ENCODE results near the gene SYK.

The SYK gene

DNA sequence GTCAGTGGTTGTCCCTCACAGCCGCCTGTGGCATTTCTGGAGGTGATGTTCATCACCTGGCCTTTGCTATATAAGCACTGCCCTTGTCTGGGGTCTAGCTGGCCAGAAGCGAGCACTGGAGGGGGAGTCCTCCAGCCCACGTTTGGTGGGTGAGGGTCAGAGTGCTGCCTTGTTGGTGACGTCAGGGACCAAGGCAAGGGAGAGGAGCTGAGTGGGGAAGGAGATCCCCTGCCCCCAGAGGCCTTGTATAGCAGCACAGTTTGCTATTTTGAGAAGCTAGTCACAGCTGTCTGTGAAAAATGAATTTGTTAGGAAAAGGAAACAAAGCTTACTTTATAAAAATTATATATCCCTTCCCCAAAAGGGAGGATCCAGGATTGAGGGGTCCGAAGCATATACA lies 49.8 kb downstream of the SYK start:
- no peak for TF ChIP-seq POLR2AphosphoS5 (IDR thresholded peaks at IDR 0.05; ENCODE audit: low read depth, low read length)
- TF ChIP-seq TAF1 (IDR thresholded peaks at IDR 0.05; ENCODE audit: borderline replicate concordance, insufficient read depth, low read length), result no peak
- no peak for TF ChIP-seq FOXP2 (optimal IDR thresholded peaks at IDR 0.05; ENCODE audit: borderline replicate concordance, extremely low read depth, extremely low read length, insufficient read depth)
- TF ChIP-seq SIN3A (IDR thresholded peaks at IDR 0.05; ENCODE audit: borderline replicate concordance, insufficient read depth, low read length), result no peak
- TF ChIP-seq, protein P1, sequence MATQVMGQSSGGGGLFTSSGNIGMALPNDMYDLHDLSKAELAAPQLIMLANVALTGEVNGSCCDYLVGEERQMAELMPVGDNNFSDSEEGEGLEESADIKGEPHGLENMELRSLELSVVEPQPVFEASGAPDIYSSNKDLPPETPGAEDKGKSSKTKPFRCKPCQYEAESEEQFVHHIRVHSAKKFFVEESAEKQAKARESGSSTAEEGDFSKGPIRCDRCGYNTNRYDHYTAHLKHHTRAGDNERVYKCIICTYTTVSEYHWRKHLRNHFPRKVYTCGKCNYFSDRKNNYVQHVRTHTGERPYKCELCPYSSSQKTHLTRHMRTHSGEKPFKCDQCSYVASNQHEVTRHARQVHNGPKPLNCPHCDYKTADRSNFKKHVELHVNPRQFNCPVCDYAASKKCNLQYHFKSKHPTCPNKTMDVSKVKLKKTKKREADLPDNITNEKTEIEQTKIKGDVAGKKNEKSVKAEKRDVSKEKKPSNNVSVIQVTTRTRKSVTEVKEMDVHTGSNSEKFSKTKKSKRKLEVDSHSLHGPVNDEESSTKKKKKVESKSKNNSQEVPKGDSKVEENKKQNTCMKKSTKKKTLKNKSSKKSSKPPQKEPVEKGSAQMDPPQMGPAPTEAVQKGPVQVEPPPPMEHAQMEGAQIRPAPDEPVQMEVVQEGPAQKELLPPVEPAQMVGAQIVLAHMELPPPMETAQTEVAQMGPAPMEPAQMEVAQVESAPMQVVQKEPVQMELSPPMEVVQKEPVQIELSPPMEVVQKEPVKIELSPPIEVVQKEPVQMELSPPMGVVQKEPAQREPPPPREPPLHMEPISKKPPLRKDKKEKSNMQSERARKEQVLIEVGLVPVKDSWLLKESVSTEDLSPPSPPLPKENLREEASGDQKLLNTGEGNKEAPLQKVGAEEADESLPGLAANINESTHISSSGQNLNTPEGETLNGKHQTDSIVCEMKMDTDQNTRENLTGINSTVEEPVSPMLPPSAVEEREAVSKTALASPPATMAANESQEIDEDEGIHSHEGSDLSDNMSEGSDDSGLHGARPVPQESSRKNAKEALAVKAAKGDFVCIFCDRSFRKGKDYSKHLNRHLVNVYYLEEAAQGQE (IDR thresholded peaks at IDR 0.05; ENCODE audit: insufficient read depth in 1 of 2, low read depth in 2 of 2, low read length in 2 of 2), result no peak

DNA sequence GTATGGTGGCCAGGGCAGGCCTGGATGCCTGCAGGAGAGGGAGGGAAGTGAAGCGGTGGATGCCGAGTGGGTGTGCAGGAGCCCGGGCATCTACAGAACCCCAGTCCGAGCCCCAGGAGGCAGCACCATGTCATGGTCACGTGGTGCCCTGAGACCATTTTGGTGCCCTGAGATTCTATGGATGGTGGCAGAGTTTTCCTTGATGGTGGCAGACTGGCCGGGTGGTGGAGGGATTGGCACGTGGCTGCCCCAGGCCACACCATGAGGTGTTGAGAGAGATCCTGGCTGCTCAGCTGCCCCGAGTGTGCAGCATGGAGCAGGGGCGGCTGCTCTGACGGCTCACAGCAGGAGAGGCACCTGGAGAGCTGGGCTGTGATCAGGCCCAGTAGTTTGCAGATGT lies 52.3 kb downstream of the SYK start:
- TF ChIP-seq TAF1 (IDR thresholded peaks at IDR 0.05; ENCODE audit: borderline replicate concordance, insufficient read depth, low read length), result no peak
- no peak for TF ChIP-seq FOXP2 (optimal IDR thresholded peaks at IDR 0.05; ENCODE audit: borderline replicate concordance, extremely low read depth, extremely low read length, insufficient read depth)
- TF ChIP-seq SIN3A (IDR thresholded peaks at IDR 0.05; ENCODE audit: borderline replicate concordance, insufficient read depth, low read length), result no peak
- no peak for TF ChIP-seq POLR2AphosphoS5 (IDR thresholded peaks at IDR 0.05; ENCODE audit: low read depth, low read length)
- TF ChIP-seq, protein P1 (IDR thresholded peaks at IDR 0.05; ENCODE audit: insufficient read depth in 1 of 2, low read depth in 2 of 2, low read length in 2 of 2), result no peak

DNA sequence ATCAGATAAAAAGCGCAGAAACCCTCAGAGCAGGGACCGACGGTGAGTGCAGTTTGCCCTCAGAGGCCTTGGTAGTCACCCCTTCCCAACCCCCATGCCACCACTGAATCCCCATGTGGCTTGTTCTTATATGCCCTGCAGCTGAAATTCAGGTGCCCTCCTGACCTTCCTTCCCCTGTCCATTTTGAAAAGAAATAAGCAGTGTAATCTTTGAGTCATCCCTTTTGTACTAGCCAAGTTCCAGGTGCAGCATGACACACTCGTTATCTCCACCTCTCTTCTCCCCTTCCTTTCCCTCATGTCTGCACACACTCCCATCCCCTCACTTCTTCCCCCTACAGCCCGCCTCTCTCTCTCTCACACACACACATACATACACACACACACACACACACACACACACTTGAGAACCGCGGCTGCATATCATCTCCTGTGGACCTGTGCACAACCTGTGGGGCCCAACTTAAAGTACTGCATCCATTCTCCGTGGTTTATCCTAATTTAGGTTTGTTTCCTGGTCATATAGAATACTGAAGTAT lies 53.1 kb downstream of the SYK start:
- no peak for TF ChIP-seq SIN3A (IDR thresholded peaks at IDR 0.05; ENCODE audit: borderline replicate concordance, insufficient read depth, low read length)
- TF ChIP-seq, protein P1 (IDR thresholded peaks at IDR 0.05; ENCODE audit: insufficient read depth in 1 of 2, low read depth in 2 of 2, low read length in 2 of 2), result no peak
- no peak for TF ChIP-seq TAF1 (IDR thresholded peaks at IDR 0.05; ENCODE audit: borderline replicate concordance, insufficient read depth, low read length)
- TF ChIP-seq POLR2AphosphoS5 (IDR thresholded peaks at IDR 0.05; ENCODE audit: low read depth, low read length), result no peak
- no peak for TF ChIP-seq FOXP2 (optimal IDR thresholded peaks at IDR 0.05; ENCODE audit: borderline replicate concordance, extremely low read depth, extremely low read length, insufficient read depth)

DNA sequence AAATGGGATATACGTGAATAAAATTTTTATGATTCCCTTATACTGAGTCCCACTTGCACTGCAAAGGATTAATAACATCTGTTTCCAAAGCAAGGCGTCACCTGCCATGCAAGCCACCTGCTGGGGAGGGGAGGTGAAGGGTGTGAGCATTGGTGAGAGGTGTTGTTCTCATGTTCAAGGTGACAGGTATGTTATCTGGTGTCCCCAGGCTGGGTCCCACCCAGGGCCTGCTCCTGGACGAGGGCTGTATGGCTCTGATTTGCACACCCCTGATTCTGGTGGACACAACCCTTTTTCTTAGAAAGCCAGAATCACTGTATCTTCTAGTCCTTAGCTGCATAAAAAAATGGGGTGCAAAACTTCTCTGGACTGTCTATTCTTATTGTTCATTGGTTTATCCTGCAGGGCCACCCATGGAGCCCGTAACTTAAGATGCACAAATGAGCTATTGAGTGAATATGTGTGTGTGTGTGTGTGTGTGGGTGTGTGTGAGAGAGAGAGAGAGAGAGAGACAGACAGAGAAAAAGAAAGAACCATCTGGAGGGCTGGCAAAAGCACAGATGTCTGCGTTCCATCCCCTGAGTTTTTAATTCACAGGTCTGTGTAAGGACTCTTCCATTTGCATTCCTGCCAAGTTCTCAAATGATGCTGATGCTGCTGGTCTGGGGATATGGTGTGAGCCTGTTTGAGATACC lies 53.7 kb downstream of the SYK start:
- TF ChIP-seq POLR2AphosphoS5 (IDR thresholded peaks at IDR 0.05; ENCODE audit: low read depth, low read length) (no peak), SIN3A (IDR thresholded peaks at IDR 0.05; ENCODE audit: borderline replicate concordance, insufficient read depth, low read length) (no peak), FOXP2 (optimal IDR thresholded peaks at IDR 0.05; ENCODE audit: borderline replicate concordance, extremely low read depth, extremely low read length, insufficient read depth) (no peak), TAF1 (IDR thresholded peaks at IDR 0.05; ENCODE audit: borderline replicate concordance, insufficient read depth, low read length) (no peak)
- TF ChIP-seq, protein P1 (IDR thresholded peaks at IDR 0.05; ENCODE audit: insufficient read depth in 1 of 2, low read depth in 2 of 2, low read length in 2 of 2), result no peak

All from PFSK-1 (cell line).